ENCODE results near the gene FOXK1.

- no peak for TF ChIP-seq CREB1 (CRISPR knock-in tag; IDR thresholded peaks at IDR 0.05; ENCODE audit: low read depth)
- TF ChIP-seq EZH2phosphoT487 (IDR thresholded peaks at IDR 0.05; ENCODE audit: unreplicated experiment) = no peak
- TF ChIP-seq EZH2 (IDR thresholded peaks at IDR 0.05; ENCODE audit: low read depth, unreplicated experiment) = no peak
- TF ChIP-seq, protein P1, sequence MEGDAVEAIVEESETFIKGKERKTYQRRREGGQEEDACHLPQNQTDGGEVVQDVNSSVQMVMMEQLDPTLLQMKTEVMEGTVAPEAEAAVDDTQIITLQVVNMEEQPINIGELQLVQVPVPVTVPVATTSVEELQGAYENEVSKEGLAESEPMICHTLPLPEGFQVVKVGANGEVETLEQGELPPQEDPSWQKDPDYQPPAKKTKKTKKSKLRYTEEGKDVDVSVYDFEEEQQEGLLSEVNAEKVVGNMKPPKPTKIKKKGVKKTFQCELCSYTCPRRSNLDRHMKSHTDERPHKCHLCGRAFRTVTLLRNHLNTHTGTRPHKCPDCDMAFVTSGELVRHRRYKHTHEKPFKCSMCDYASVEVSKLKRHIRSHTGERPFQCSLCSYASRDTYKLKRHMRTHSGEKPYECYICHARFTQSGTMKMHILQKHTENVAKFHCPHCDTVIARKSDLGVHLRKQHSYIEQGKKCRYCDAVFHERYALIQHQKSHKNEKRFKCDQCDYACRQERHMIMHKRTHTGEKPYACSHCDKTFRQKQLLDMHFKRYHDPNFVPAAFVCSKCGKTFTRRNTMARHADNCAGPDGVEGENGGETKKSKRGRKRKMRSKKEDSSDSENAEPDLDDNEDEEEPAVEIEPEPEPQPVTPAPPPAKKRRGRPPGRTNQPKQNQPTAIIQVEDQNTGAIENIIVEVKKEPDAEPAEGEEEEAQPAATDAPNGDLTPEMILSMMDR (conservative IDR thresholded peaks at IDR 0.05; ENCODE audit: low read depth in 2 of 2) = no peak
- no peak for TF ChIP-seq POLR2AphosphoS5 (IDR thresholded peaks at IDR 0.05; ENCODE audit: low read depth)
- TF ChIP-seq ZNF331 (CRISPR knock-in tag; IDR thresholded peaks at IDR 0.05; ENCODE audit: low read depth) = no peak
- TF ChIP-seq, protein P2, sequence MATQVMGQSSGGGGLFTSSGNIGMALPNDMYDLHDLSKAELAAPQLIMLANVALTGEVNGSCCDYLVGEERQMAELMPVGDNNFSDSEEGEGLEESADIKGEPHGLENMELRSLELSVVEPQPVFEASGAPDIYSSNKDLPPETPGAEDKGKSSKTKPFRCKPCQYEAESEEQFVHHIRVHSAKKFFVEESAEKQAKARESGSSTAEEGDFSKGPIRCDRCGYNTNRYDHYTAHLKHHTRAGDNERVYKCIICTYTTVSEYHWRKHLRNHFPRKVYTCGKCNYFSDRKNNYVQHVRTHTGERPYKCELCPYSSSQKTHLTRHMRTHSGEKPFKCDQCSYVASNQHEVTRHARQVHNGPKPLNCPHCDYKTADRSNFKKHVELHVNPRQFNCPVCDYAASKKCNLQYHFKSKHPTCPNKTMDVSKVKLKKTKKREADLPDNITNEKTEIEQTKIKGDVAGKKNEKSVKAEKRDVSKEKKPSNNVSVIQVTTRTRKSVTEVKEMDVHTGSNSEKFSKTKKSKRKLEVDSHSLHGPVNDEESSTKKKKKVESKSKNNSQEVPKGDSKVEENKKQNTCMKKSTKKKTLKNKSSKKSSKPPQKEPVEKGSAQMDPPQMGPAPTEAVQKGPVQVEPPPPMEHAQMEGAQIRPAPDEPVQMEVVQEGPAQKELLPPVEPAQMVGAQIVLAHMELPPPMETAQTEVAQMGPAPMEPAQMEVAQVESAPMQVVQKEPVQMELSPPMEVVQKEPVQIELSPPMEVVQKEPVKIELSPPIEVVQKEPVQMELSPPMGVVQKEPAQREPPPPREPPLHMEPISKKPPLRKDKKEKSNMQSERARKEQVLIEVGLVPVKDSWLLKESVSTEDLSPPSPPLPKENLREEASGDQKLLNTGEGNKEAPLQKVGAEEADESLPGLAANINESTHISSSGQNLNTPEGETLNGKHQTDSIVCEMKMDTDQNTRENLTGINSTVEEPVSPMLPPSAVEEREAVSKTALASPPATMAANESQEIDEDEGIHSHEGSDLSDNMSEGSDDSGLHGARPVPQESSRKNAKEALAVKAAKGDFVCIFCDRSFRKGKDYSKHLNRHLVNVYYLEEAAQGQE (IDR thresholded peaks at IDR 0.05; ENCODE audit: unreplicated experiment) = no peak
Observed at GRCh38 chr7:4711093-4711492, 29.0 kb downstream of the FOXK1 start.
